DOHH2 (cell line): Measurements from ENCODE around the gene KRTAP4-5.
"Not testable (repeated sequence)": the region's sequence is repeated elsewhere in the genome, so short reads cannot be mapped to it uniquely, and the experiment has no call there.

Experiments
- EZH2phosphoT487 ChIP-seq: fragments of 200-600 bp; sonication (generic); IDR thresholded peaks from 2 replicates; pipeline ENCODE4 v1.6.1; 2017; ENCODE audit warnings: borderline replicate concordance, mild to moderate bottlenecking, antibody characterized with exemption, low read length, moderate library complexity, mixed read lengths
- TF ChIP-seq, protein P1 (sequence below): fragments of 200-600 bp; sonication (generic); IDR thresholded peaks from one replicate; pipeline ENCODE4 v1.5.1; 2014; ENCODE audit warnings: antibody characterized with exemption, mild to moderate bottlenecking, low read depth, low read length; ENCODE audit not compliant: poor library complexity, severe bottlenecking

GRCh38 chr17:41104386-41105038, 45.1 kb downstream of the KRTAP4-5 start:
- TF ChIP-seq, protein P1, sequence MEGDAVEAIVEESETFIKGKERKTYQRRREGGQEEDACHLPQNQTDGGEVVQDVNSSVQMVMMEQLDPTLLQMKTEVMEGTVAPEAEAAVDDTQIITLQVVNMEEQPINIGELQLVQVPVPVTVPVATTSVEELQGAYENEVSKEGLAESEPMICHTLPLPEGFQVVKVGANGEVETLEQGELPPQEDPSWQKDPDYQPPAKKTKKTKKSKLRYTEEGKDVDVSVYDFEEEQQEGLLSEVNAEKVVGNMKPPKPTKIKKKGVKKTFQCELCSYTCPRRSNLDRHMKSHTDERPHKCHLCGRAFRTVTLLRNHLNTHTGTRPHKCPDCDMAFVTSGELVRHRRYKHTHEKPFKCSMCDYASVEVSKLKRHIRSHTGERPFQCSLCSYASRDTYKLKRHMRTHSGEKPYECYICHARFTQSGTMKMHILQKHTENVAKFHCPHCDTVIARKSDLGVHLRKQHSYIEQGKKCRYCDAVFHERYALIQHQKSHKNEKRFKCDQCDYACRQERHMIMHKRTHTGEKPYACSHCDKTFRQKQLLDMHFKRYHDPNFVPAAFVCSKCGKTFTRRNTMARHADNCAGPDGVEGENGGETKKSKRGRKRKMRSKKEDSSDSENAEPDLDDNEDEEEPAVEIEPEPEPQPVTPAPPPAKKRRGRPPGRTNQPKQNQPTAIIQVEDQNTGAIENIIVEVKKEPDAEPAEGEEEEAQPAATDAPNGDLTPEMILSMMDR = not testable (repeated sequence)
- TF ChIP-seq EZH2phosphoT487 = not testable (repeated sequence)
